HG03196 (cell line): ENCODE measurements around the gene CEP295NL.
"Not testable (repeated sequence)": the region's sequence is repeated elsewhere in the genome, so short reads cannot be mapped to it uniquely, and the experiment has no call there.

Source experiments
- ATAC-seq: cut with Tn5 transposase; IDR thresholded peaks from one replicate; pipeline ENCODE4 v1.9.1; 2021; ENCODE audit not compliant: unreplicated experiment

CEP295NL gene

DNA sequence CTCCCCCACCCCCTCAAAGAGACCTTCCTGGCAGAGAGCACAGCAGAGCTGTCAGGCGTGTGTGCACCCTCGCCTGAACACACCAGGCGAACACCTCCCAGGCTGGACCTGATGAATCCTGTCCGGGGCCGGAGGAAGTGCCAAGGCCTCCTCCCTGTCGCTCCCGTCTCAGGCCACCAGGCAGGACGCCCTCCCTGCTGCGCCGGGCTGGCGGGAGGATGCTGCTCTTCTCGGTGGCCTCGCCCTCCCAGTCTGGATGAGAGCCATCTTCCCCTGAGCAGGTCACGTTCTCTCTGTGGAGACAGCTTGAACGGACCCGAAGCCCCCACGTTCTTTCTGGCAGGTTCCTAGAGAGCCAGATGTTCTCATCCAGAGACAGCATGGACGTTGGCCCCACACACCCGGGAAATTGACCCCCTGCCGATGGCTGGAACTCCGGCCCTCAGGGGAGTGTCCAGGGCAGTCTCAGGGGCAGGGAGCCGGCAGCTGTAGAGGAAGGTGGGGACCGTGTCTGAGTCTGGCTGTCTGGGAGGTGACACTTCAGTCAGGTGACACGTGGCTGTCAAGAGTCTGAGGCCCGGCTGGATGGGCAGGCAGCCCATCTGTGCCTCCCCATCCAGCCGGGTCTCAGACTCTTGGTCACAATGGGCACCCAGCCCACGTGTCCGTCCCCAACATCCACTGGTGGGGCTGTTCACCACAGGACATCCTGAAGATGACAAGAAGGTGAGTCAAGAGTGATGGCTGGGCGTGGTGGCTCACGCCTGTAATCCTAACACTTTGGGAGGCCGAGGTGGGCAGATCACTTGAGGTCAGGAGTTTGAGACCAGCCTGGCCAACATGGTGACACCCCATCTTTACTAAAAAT, 27.1 kb upstream of the CEP295NL start:
- ATAC-seq, result no peak

DNA sequence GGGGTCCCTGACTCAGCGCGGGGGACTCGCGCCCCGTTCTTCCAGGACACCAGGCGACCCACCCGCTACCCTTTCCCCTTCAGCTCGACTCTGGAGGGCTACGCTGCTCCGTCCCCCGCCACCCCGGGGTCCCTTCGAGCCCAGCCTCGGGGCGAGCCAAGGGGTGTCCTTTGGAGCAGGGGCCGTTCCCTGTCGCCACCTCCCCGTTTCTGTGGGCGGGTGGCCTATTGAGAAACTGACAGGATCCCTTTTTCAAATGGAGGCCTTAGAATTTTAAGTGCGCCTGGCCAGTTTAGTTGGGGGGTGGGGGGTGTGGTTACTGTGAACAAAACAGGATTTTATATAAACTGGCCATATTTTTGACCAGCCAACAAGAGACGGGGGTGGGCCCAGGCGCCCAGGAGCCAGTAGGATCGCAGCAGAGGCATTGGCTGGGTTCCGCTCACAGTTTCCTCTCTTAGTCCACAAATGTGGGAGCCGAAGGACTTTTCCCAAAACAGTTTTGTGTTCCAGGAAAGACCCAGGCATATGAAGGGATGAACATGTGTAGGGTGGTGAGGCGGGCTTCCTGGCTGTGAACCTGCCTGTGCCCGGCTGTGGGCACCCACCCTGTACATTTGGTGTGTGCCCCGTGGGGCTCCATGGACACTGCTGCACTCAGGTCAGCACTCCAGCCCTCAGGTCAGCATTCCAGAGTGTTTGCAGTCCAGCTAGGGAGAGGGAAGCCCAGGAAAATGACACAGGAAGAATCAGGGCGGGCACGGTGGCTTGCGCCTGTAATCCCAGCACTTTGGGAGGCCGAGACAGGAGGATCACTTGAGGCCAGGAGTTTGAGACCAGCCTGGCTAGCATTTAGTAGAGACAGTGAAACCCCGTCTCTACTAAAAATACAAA, 22.9 kb upstream of the CEP295NL start:
- no peak for ATAC-seq

DNA sequence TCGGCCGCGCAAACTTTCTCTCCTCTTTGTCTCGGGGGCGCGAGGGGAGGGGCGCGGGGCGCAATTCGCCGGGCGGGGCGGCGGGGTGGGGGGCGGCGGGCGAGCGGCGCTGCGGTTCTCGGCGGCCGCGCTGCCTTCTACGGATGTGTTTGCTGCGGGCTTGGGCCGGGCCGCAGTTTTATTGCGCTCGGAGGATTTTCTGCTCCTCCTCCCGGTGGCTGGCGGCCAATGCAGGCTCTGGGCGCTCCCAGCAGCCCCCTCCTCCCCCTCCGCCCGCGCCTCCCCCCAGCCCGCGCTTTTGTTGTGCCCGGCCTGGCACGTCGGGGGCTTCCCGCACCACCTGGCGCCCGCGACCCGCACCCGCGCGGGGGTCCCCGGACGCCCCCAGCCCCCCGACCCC, 22.2 kb upstream of the CEP295NL start, which contains the start of gene TIMP2:
TIMP2 (minus strand) TSS at position 154 of the 400 bp plus-strand sequence. CDS start 299 bp downstream, outside the sequence.
- no peak for ATAC-seq

DNA sequence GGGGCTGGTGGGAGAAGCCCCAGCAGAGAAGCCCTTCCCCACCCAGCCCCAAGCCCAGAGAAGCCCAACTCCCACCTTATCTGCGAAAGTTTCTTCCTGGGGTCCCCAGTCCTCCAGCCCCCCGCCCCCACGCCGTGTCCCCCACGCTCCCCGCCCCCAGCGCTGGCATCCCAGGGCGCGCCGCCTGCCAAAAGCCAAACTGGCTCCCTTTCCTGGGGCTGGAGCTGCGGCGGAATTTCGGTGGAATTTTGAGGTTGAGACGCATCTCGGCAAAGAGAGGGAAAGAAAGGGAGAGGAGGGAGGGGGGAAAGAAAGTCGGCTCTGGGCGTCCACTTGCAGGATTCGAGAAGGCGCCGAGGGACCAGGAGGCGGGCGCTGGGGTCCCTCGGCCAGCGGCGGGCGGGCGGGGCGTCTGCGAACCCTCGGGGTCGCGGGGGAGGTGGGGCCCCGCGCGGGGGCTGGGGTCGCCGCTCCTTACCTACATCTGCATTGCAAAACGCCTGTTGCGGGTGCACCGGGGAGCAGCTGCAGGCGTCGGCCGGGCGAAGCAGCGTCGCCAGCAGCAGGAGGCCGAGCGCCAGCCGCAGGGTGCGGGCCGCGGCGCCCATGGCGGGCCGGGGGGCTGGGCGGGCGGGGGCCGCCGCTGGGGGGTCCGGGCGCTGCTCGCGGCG, 21.6 kb upstream of the CEP295NL start:
- ATAC-seq, result no peak

DNA sequence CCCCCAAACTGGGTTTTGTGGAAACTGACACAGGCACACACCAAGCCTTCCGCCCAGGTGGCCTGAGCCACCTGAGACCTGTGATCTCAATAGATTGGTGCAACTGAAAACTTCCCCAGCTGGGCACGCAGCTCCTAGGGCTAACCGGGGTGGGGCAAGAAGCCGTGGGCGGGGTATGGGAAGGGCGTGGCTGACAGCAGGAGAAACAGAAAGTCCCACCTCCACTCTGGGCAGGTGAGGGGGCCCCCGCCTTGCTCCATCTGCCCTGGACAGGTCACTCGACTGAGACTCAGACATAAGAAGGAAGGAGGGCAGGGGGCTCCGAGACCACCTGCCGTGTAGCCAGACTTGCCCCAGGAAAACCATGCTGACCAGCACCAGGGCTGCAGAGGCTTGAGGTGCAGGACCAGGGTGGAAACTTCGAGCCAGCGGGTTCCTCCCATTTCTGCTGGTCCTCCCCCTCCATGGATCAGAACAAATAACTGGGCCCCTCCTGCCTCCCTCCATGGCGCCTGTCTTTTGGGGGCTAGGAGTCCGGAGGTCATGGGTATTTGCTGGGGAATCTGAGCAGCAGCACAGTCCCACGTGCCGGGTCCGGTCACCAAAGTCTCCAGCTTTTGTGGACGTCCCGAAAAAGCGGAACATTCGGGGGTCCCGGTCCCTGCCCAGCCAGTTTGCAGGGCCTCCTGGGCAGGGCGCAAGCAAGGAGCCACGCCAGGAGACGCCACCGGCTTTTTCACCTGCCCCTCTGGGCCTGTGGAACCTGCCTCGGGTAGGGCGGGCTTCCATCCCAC, 20.9 kb upstream of the CEP295NL start:
- ATAC-seq, result no peak

DNA sequence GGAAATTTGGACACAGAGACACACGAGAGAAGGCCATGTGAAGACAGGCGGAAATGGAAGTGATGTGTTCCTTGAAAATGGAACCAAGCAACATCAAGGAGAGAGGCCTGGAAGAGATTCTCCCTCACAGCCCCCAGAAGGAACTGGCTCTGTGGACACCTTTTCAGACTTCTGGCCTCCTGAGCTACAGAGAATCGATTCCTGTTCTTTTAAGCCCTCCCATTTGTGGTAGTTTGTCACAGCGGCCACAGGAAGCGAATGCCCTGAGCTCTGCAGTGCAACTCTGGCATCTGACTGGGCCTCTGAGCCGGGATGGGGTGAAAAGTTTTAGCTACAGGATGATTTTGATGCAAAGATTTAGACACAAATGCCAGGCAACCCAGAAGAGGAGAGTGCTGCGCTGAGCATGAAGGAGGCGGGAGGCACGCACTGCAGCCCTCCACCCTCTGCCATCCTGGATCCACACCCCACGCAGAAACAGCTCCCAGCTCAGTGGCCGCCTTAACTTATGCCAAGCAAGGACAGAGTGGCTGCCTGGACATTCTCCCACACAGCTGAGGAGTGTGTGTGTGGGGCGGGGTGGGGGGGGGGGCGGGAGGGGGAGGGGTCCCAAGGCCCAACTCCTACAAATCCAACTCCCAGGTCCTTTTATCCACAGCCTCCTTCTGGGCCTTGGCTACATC, 20.0 kb upstream of the CEP295NL start:
- no peak for ATAC-seq

DNA sequence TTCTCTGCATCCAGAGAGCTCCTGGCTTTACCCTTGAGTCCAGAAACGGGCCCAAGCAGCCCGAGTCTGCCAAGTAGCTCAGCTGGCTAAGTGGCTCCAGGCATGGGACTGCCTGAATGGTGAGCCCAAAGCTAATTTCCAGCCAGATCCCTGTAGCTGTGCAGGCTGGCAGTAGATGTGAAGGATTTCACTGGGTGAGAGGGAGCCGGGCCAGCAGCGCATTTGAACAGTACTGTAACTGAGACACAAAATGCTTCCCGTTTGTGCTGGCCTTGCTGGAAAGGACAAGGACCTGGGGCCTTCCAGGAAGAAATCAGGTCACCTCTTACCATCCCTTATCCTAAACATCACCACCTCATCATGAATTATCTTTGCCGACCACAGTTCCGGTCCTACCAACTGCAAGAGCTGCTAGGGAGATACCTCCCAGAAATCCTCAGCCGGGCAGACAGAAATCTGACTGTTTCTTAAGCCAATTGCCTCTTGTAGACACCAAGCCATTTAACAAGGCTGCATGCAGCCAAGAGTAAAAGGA, 18.5 kb upstream of the CEP295NL start:
- ATAC-seq, result no peak

DNA sequence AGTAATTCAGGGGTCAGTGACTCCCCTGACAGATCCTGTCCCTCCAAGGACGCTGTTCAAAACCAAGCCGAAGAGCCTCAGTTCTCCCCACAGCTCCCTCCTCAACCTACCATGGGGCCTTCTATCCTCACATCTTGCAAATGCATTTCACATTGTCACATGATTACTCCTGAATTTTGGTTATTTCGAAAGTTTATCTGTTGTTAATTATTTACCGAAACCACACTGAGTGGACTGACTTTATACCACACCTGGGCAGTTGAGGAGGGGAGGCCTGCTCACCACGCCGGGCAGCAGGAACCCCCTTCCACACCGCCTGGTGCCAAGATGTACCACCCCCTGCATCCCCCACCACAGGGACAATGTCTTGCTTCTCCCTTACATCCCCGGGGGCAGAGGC, 17.5 kb upstream of the CEP295NL start:
- no peak for ATAC-seq

DNA sequence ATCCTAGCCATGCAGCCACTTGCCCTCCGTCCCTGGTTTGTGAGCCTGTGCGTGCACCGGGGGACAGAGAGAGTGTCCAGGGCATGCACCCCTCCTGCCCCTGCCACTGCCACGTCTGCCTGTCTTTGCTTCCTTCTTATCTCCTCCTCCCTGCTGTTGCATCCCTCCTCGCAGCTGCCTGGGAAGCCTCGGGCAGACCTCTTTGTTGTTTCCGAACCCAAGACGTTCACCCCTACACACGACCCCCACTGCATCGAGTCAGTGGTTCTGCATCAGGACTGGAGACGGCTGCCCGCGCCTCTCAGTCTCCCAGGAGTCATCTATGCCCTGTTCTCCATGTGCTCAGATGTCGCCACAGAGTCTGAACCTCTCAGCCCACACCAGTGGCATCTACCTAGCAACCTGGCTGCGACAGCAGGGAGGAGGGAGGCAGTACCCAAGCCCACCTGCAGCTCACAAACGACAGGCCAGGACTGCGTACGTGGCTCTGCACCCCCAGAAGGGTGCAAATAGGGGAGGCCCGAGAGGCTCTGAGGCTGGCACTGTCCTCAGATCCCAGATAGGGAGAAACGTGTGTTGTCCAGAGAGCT, 17.0 kb upstream of the CEP295NL start:
- ATAC-seq, result no peak

DNA sequence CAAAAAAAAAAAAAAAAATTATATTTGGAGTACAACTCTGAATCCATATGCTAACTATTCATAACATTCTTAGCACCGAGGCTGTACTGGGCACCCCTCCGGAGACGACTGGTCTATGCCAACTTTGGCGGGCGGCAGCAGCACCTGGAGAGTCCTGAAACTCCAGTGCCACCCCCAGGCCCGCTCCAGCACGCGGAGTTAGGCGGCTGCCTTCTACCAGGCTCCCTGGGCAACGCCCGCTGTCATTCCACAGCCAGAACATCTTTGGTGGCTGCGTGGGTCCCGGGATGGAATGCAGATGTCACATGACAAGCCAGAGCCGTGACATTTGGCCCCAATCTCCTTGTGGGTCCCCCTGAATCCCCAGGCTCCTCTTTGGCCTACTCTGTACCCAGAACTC, 16.0 kb upstream of the CEP295NL start:
- ATAC-seq, result no peak

DNA sequence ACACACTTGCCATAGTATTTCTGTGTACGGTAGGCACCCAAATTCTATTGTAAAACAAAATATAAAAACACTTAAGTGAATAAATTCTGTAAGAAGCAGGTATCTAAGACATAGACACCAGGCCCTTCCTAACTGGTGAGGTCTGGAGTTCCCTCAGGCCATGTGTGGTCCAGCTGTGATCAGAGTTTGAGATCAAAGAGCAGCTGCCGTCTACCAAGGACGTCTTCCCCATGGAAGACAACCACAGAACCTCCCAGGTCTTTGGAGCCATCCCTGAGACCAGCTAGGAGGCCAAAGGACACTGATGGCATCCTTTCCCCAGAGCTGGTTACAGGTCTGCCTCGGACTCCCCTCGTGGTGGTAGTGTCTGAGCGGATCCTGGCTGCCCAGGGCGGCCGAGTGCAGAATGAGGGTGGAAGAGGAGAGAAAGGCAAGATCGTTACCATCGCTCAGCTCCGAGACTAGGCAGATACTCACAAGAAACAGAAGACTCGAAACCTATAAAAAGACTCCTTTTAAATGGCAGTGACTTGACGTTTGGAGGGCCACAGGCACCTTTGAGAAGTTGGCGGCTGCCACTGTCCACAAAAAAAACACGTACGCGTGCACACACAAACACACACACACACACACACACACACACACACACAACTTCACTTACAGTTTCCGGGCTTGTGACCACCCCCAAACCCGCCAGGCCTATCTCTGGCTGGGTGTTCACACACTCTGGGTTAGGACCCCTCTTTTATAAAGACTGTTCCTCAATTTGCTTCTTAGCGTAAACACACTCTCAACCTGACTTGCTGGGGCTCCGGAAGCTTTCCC, 14.7 kb upstream of the CEP295NL start:
- ATAC-seq, result no peak

DNA sequence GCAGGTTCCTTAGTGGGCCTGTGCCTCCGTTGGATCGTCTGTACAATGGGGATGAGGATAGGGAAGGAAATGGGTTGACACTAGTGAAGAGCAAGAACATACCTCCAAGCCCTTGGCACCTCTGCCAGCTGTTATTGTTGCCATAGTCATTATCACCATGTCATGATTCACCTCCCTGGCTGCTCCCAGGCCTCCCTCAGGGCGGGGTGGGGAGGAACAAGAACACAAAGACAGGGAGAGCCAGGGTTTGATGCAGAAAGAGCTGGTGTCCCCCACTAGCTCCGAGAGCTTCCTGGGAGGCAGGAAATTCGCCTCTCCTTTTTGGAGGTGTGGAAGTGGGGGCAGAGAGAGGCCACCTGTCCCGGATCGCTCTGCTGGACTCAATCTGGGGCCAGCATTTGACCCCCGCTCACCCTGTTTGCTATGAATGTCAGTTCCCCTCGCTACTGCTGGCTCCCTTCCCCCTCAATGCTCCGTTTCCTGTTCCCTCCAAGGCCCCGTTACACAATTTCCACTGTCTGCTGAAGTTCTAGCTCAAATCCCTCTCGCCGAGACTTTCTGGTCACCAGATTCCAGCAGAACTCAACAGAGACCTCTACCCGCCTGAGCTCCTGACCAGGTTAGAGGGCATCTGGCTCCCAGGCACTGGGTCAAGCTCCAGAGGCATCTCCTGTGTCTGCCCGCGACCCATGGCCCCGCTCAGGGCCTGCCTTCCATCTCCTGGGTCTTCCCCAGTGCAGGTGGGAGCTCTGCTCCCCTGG, 13.1 kb upstream of the CEP295NL start:
- ATAC-seq, result no peak

DNA sequence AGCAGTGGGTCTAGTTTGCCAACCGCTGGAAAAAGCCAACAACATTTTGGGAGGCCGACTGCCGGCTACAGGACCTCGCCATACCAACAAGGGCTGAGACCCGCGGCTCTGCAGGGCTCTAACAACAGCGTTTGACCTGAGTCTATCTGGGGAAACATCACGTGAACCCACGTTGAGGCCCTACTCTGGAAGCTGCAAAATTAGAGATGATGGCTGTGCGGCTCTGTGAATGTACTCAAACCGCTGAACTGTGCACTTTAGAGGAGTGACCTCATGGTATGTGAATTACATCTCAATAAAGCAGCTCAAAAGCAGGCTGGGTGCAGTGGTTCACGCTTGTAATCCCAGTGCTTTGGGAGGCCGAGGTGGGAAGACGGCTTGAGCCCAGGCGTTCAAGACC, 10.1 kb upstream of the CEP295NL start:
- ATAC-seq, result no peak

DNA sequence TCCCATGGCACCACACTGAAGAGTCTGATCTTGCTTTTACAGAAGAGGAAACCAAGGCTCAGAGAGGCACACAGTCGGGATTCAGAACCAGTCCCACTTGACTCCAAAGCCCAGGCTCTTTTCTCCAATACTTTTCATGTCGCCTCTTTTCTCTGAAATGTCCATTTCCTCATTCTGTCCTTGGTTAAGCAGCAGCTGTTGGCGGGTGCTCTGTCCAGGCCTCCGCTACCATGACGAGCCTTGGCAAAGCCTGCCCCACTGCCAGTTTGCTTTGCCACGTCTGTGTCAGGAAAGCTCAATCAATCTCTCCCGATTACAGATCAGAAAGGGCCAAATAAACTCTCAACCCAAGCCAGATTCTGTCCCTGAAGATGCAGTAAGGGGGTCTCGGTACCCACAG, 9.1 kb upstream of the CEP295NL start:
- ATAC-seq, result no peak

DNA sequence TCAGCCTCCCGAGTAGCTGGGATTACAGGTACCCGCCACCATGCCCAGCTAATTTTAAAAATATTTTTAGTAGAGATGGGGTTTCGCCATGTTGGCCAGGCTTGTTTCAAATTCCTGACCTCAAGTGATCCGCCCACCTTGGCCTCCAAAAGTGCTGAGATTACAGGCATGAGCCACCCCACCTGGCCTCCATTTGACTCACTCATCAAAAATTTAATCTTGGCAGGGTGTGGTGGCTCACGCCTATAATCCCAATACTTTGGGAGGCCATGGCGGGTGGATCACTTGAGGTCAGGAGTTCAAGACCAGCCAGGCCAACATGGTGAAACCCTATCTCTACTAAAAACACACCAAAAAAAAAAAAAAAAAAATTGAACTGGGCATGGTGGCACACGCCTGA, 8.5 kb upstream of the CEP295NL start:
- ATAC-seq, result not testable (repeated sequence)

DNA sequence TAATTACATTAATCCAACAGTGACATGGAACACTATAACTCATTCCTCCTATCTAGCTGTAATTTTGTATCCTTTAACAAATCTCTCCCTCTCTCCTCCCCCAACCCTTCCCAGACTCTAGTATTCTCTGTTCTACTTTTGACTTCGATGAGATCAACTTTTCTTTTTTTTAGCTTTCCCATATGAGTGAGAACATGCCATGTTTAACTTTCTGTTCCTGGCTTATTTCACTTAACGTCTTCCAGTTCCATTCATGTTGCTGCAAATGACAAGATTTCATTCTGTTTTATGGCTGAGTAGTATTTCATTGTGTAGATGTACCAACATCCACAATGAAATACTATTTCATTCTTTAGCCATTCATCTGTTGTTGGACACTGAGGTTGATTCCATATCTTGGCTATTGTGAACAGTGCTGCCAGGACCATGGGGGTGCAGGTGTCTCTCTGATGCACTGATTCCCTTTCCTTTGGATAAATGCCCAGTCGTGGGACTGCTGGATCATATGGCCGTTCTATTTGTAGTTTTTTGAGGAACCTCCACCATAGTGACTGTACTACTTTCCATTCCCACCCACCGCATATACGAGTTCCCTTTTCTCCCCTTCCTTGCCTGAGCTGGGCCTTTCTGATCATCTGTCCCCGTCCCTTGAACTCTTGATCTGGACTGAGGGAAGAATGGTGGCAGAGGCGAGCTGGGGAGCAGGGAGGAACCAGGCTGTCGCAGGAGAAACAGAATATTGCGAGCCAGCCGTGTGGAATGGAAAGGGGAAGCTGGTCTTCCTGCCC, 7.7 kb upstream of the CEP295NL start:
- no peak for ATAC-seq

DNA sequence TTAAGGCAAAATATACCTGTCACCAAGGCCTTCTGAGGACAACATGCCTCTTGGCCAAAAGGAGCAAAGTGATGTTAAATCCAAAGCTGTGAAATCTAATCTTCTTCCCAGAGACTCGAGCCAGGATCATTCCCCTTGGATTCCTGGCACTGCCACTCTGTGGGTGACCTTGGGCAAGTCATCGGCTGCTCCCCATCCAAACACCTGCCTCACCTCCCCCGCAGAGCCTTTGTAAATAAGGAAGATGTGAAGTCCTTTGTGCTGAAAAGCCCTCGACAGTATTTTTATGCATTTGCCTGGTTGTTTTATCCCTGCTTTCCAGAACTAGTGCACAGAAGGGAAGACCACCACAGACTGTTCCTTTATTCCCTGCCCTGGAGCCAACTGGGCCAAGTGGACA, 5.4 kb upstream of the CEP295NL start:
- no peak for ATAC-seq
